Stimulated activated CD8-positive, alpha-beta memory T cell treated with anti-CD3 and anti-CD28 coated beads, Interleukin-2, amount 100 ng/mL, for 1 hour (primary cell): Measurements from ENCODE around the gene PNKP.
A peak's percentile ranks its signal among the peaks of the same experiment; 100 is the strongest.
"Not testable (repeated sequence)": the region's sequence is repeated elsewhere in the genome, so short reads cannot be mapped to it uniquely, and the experiment has no call there.

Experiments used
- DNase-seq, 2 donors: peaks; one replicate each; pipeline ENCODE4 v3.0.0-alpha.2; 2020; ENCODE audit warnings: low read depth in 2 of 2

PNKP gene

DNA sequence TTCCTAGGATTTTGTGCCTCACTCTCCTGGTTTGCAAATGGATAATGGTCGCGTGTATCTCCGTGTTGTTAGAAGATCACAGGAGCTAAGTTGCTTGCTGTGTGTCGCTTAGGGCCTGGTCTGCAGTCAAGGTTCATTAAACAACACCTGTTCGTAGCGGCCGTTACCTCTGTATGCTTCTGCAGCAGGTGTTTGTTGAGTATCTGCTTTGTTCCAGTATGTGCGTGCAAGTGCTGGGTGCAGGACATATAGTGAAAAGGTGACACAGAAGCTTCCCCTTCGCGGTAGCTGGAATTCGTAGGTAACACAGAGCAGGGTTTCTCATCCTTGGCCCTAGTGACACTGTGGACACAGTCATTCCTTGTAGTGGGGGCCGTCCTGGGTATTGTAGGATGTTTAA lies 43.9 kb downstream of the PNKP start:
- no peak for DNase-seq

DNA sequence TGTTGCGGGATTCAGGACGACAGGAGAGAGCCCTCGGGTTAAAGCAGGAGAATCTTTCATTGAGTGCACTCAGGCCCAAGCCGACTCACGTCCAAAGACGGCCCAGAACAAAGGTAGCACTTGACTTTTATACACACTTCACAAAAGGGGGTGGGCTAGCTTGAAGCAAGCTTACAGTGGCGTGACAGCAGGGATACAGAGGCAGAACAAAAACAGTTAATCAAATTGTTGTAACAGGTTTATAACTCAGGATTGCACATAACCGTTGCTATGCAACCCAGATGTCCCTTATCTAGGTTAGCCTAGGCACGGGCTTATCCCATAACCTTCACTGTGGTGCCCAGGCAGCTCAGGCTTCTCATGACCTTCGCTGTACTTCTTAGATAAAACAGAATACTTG lies 47.3 kb downstream of the PNKP start:
- DNase-seq, result no peak

DNA sequence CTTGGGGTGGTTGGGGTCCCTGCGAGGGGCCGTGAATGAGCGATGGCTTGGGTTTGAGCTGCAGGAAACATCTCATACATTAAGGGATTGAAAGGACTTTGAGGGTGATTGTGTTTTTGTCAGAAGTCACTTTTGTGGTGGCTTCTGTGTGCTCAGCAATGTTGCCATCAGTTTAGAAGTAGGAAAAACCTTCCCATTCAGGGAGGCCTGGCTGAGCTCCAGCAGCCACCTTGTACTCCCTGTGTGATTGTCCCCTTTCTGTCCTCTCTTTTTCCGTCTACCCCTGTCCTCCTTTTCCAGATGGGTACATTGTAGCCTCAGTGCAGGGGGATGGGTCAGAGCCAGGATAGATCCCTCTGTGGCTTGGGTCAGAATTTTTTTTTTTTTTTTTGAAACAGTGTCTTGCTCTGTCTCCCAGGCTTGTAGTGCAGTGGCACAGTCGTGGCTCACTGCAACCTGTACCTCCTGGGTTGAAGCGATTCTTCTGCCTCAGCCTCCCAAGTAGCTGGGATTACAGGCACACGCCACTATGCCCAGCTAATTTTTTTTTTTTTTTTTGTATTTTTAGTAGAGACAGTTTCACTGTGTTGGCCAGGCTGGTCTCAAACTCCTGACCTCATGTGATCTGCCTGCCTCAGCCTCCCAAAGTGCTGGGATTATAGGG lies 47.8 kb downstream of the PNKP start:
- DNase-seq, result not testable (repeated sequence)

DNA sequence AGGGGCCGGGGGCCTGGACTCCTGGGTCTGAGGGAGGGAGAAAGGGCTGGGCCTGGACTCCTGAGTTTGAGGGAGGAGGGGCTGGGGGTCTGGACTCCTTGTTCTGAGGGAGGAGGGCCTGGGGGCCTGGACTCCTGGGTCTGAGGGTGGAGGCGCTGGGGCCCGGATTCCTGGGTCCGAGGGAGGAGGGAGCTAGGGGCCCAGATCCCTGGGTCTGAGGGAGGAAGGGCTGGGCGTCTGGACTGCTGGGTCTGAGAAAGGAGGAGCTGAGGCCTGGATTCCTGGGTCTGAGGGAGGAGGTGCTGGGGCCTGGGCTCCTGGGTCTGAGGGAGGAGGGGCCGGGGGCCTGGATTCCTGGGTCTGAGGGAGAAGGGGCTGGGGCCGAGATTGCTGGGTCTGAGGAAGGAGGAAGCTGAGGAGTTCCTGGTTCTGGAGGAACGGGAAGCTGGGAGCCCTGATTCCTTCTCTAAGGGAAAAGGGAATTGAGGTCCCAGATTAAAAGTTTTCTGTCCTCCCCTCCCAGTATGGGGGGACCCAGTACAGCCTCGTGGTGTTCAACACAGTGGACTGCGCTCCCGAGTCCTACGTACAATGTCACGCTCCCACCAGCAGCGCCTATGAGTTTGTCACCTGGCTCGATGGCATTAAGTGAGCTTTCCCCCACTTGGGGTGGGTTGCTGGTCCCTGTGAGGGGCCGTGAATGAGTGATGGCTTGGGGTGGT lies 48.6 kb downstream of the PNKP start:
- no peak for DNase-seq

DNA sequence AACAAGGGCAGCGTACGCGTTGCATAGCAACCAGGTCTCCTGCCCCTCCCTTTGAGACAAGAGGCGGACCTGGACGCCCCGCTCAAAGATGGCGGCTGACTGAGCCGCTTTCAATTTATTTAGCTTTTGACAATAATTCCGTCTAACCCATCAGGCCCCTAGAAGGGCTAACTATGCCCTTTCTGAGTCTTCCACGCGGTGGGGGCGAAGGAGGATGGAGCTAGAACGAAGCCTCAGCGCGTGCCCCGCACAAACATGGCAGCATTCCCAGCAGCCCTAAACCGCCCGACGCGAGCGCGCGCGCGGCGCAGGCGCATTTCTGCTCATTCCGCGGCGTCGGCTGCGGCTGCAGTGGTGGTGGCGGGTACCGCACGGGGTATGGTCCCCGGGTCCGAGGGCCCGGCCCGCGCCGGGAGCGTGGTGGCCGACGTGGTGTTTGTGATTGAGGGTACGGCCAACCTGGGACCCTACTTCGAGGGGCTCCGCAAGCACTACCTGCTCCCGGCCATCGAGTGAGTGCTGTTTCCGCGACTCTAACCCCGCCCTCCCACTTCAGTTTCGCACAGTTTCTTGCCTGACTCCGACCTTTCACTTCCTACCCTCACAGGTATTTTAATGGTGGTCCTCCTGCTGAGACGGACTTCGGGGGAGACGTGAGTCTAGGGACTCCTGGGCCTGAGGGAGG lies 49.3 kb downstream of the PNKP start, which contains the start of gene MED25:
Gene MED25, plus strand, starts transcription at position 326 of the 685 bp plus-strand sequence. Its CDS starts 53 bp downstream, at position 379.
- peak; percentile 69 to 78 for DNase-seq

DNA sequence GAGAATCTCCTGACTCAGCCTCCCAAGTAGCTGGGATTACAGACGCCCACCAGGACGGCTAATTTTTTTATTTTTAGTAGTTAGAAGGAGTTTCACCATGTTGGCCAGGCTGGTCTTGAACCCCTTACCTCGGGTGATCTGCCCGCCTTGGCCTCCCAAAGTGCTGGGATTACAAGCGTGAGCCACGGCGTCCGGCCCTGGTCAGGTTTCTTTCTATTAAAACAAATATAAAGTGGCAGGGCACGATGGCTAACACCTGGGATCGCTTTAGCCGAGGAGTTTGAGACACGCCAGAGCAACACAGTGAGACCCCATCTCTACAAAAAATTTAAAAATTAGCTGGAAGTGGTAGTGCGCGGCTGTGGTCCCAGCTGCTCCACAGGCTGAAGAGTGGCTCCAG lies 50.8 kb downstream of the PNKP start:
- DNase-seq, result no peak

DNA sequence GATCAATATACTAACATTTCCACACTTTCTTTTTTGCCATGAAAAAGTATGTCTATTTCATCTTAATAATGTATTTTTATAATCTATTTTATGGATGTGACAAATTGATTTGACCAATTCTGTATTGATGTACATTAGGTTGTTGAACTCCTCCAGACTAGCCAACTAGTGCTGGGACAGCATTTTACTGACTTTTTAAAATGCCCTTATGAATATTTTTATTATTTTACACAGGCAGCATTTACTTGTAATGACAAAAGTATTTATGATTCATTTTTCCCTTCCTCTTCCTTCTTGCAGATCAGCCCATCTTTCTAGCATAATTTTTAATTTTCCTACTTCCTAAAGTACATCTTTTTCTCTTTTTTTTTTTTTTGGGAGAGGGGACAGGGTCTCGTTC lies 53.4 kb downstream of the PNKP start:
- DNase-seq, result no peak

DNA sequence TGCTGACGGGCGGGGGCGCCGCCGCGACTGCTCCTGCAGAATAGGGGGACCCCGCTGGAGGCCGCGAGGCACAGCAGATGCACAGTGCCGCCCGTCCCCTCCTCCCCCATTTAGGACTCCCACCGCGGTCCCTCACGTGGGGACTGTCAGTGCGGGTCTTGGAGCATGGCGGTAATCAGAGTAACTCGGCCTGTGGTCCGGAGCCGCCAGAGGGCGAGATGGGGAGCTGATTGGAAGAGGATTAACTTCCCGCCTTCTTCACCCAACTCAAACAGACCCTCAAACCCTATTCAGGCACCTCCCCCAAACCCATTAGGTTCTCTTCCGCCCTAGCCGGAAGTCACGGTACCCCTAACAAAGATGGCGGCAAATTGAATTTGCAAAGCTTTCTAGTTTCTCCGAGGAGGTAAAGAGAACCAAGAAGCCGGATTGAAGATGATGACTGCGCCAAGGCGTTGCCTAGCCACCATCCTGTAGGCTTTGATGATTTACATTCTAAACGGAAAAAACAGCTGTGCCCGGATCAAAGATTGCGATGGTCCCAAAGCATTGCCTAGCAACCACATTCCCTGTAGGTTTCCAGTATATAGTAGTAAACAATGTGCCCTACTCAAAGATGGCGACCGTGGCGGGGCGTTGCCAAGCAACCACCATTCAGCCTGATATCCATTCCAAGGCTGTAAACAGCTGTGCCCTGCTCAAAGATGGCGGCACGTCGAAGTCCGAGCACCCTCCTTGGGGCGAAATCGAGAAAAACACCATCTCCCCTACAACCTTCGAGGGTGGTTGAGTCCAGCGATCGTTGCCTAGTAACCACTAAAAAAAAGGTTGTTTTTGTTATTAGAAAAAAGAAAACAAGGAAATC lies 54.1 kb downstream of the PNKP start, which contains the start of gene FUZ:
Gene FUZ, minus strand, starts transcription at position 296 of the 865 bp plus-strand sequence. Its CDS starts 186 bp downstream, at position 110.
- peak; percentile 78 to 85 for DNase-seq

DNA sequence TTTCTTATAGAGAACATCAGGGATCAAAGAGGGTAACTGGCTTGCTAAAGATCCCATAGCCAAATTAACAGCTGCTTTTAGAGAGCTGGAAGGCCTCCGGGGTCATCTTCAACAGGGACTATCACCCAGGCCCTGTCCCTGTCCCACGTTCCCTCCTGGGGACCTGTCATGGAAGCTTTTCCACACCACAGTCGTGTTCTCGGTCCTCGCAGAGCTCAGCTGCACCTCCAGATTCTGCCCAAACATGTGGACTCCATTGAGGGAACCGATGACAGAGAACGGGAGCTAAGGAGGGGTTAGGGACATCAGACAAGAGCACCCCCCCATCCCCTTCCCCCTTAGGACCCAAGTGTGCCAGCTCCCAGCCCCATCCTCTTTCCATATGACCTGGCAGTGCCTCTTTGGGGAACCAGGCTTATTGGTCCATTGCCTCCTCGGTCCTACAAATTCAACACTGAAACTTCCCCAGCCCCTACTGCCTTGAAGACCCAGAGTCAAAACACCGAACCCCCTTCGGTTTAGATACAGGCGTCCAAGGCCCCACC lies 54.9 kb downstream of the PNKP start:
- no peak for DNase-seq

DNA sequence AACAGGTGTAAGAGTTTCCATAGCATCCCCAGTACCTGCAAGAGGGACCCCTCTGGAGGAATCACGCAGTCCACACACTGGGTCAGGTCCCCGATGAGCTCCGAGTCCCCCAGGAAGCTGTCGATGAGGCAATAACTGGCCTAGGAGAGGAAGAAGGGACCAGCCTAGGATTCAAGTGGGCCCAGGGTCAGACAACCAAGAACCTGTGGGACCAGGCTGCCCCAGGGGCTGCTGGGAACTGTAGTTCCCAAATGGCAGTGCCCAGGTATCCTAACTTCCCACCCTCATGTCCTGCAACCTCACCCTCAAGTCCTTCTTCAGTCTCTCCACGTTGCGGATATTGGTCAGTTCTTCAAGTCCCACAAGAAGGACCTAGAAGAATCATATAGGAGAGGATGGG lies 56.0 kb downstream of the PNKP start:
- DNase-seq, result no peak
